HL-60 (cell line): ENCODE data around the gene EEF1AKMT3.

Source experiments
- GABPA ChIP-seq: IDR thresholded peaks from 2 replicates; pipeline ENCODE4 v1.6.1; 2012; ENCODE audit warnings: low read depth
- POLR2AphosphoS5 ChIP-seq: IDR thresholded peaks from 2 replicates; pipeline ENCODE4 v1.6.1; 2012; ENCODE audit warnings: low read depth
- SPI1 ChIP-seq: IDR thresholded peaks from 2 replicates; pipeline ENCODE4 v1.6.1; 2012; ENCODE audit warnings: low read depth, mild to moderate bottlenecking, borderline replicate concordance
- TF ChIP-seq, protein P1 (sequence below): IDR thresholded peaks from one replicate; pipeline ENCODE4 v1.5.1; 2011; ENCODE audit warnings: low read length, control low read depth, inconsistent platforms; ENCODE audit not compliant: insufficient read depth
- TF ChIP-seq, protein P2 (sequence below): IDR thresholded peaks from 2 replicates; pipeline ENCODE4 v1.6.1; 2012; ENCODE audit warnings: low read depth; ENCODE audit not compliant: insufficient replicate concordance

DNA sequence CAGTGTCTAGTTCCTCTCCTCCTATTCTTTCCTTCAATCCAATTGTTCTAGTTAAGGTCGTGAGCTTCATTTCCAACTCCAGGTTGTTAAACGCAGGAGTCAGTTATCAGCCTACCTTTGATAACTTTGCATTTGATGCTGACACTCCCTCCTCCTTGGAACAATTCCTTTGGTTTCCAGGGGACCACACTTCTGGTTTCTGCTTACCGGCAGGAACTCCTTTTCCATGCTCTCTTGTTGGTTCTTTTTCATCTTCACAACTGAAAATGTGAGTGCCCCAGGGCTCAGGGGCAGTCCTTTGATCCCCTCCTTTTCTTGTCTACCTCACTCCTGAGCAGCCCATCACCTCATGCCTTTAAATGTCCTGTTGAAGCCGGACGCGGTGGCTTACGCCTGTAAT lies 5.0 kb downstream of the EEF1AKMT3 start:
- TF ChIP-seq, protein P1, sequence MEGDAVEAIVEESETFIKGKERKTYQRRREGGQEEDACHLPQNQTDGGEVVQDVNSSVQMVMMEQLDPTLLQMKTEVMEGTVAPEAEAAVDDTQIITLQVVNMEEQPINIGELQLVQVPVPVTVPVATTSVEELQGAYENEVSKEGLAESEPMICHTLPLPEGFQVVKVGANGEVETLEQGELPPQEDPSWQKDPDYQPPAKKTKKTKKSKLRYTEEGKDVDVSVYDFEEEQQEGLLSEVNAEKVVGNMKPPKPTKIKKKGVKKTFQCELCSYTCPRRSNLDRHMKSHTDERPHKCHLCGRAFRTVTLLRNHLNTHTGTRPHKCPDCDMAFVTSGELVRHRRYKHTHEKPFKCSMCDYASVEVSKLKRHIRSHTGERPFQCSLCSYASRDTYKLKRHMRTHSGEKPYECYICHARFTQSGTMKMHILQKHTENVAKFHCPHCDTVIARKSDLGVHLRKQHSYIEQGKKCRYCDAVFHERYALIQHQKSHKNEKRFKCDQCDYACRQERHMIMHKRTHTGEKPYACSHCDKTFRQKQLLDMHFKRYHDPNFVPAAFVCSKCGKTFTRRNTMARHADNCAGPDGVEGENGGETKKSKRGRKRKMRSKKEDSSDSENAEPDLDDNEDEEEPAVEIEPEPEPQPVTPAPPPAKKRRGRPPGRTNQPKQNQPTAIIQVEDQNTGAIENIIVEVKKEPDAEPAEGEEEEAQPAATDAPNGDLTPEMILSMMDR, result no peak
- TF ChIP-seq, protein P2, sequence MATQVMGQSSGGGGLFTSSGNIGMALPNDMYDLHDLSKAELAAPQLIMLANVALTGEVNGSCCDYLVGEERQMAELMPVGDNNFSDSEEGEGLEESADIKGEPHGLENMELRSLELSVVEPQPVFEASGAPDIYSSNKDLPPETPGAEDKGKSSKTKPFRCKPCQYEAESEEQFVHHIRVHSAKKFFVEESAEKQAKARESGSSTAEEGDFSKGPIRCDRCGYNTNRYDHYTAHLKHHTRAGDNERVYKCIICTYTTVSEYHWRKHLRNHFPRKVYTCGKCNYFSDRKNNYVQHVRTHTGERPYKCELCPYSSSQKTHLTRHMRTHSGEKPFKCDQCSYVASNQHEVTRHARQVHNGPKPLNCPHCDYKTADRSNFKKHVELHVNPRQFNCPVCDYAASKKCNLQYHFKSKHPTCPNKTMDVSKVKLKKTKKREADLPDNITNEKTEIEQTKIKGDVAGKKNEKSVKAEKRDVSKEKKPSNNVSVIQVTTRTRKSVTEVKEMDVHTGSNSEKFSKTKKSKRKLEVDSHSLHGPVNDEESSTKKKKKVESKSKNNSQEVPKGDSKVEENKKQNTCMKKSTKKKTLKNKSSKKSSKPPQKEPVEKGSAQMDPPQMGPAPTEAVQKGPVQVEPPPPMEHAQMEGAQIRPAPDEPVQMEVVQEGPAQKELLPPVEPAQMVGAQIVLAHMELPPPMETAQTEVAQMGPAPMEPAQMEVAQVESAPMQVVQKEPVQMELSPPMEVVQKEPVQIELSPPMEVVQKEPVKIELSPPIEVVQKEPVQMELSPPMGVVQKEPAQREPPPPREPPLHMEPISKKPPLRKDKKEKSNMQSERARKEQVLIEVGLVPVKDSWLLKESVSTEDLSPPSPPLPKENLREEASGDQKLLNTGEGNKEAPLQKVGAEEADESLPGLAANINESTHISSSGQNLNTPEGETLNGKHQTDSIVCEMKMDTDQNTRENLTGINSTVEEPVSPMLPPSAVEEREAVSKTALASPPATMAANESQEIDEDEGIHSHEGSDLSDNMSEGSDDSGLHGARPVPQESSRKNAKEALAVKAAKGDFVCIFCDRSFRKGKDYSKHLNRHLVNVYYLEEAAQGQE, result no peak
- TF ChIP-seq POLR2AphosphoS5 (no peak), SPI1 (no peak), GABPA (no peak)
